DOHH2 (cell line): ENCODE results near the gene TTYH2.
"Not testable (repeated sequence)": the region's sequence is repeated elsewhere in the genome, so short reads cannot be mapped to it uniquely, and the experiment has no call there.

Experiments
- CTCF ChIP-seq: fragments of 200-600 bp; sonication (generic); IDR thresholded peaks from one replicate; pipeline ENCODE4 v1.5.1; 2014; ENCODE audit warnings: antibody characterized with exemption, mild to moderate bottlenecking, low read depth, low read length; ENCODE audit not compliant: poor library complexity, severe bottlenecking
- EZH2phosphoT487 ChIP-seq: fragments of 200-600 bp; sonication (generic); IDR thresholded peaks from 2 replicates; pipeline ENCODE4 v1.6.1; 2017; ENCODE audit warnings: borderline replicate concordance, mild to moderate bottlenecking, antibody characterized with exemption, low read length, moderate library complexity, mixed read lengths

DNA sequence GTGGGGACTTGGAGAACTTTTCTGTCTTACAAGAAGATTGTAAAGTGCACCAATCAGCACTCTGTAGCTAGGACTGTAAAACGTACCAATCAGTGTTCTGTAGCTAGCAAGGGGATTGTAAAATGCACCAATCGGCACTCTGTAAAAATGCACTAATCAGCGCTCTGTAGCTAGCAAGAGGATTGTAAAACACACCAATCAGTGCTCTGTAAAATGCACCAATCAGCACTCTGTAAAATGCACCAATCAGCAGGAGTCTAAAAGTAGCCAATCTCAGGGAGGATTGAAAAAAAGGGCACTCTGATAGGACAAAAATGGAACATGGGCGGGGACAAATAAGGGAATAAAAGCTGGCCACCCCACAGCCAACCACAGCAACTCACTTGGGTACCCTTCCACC lies 53.7 kb downstream of the TTYH2 start:
- not testable (repeated sequence) for TF ChIP-seq CTCF, EZH2phosphoT487
